HG03439 (cell line): ENCODE data around the gene SCGB2A2.

Source experiments
- ATAC-seq: cut with Tn5 transposase; IDR thresholded peaks from one replicate; pipeline ENCODE4 v1.9.1; 2021; ENCODE audit warnings: mild to moderate bottlenecking, moderate library complexity; ENCODE audit not compliant: unreplicated experiment

Gene SCGB2A2

GRCh38 chr11:62298975-62299374 lies 29.0 kb downstream of the SCGB2A2 start, which contains the start of gene SCGB1D4:
TSS of gene SCGB1D4 (minus strand) at chr11:62299075. CDS start at chr11:62299010, 65 bp downstream.
- no peak for ATAC-seq

- no peak for ATAC-seq
Measured at GRCh38 chr11:62306227-62306626, 36.3 kb downstream of the SCGB2A2 start.

- no peak for ATAC-seq
Measured at GRCh38 chr11:62307950-62308349, 38.0 kb downstream of the SCGB2A2 start.

- ATAC-seq, result no peak
Measured at GRCh38 chr11:62309991-62310390, 40.0 kb downstream of the SCGB2A2 start.

- no peak for ATAC-seq
Measured at GRCh38 chr11:62315431-62315830, 45.5 kb downstream of the SCGB2A2 start.

- ATAC-seq, result no peak
Measured at GRCh38 chr11:62322524-62322923, 52.6 kb downstream of the SCGB2A2 start.
